Caco-2 (cell line): ENCODE results near the gene AAMDC. TPM values are rescaled to one million over a fixed set of nuclear protein-coding genes. Genes with fewer than 3 reads are reported as not detected.
"Not testable (repeated sequence)": the region's sequence is repeated elsewhere in the genome, so short reads cannot be mapped to it uniquely, and the experiment has no call there.

ENCODE experiments used
- BruUV-seq: library from RNA; stranded (reverse); fragments of 400-500 nt; replicated peaks from 2 replicates; lab custom pipeline; 2021; lab: Mats Ljungman, UMichigan
- CTCF ChIA-PET: fragments of 300-600 bp; sonication (Branson Sonifier 250); formaldehyde crosslinking; loops from one replicate; lab custom pipeline; 2022; ENCODE audit warnings: antibody characterized with exemption; lab: Charles Lee
- POLR2A ChIA-PET: fragments of 300-600 bp; sonication (Branson Sonifier 250); formaldehyde crosslinking; loops from one replicate; lab custom pipeline; 2022; ENCODE audit warnings: antibody characterized with exemption; lab: Charles Lee
- DNase-seq, 2 experiments: peaks; one replicate each; pipeline versions ENCODE4 v3.0.0 to v3.0.0-alpha.2; 2020 to 2022
- H3K27me3 ChIP-seq: replicated peaks from 2 replicates; pipeline ENCODE4 v1.6.0; 2011; ENCODE audit warnings: low read length; ENCODE audit not compliant: control insufficient read depth, insufficient read depth
- H3K36me3 ChIP-seq: 2 replicates; pipeline ENCODE4 v1.5.1; 2011; ENCODE audit warnings: low read length; ENCODE audit not compliant: control insufficient read depth, insufficient read depth
- H3K4me1 ChIP-seq: fragments of 250-450 bp; sonication (Bioruptor Pico); 2 replicates; pipeline ENCODE4 v1.5.1; 2020; ENCODE audit warnings: mild to moderate bottlenecking
- H3K4me3 ChIP-seq: 2 replicates; pipeline ENCODE4 v1.5.1; 2011; ENCODE audit warnings: low read depth, mild to moderate bottlenecking, control low read depth, low read length
- H3K9me3 ChIP-seq: fragments of 250-450 bp; sonication (Bioruptor Pico); 2 replicates; pipeline ENCODE4 v1.5.1; 2020; ENCODE audit warnings: mild to moderate bottlenecking, moderate library complexity
- H3K27ac Mint-ChIP-seq: one replicate; pipeline ENCODE4 v1.8.0; 2022; ENCODE audit warnings: mixed read lengths; ENCODE audit not compliant: unreplicated experiment
- H3K27me3 Mint-ChIP-seq: one replicate; pipeline ENCODE4 v1.8.0; 2022; ENCODE audit warnings: mixed read lengths; ENCODE audit not compliant: insufficient read depth, unreplicated experiment
- H3K36me3 Mint-ChIP-seq: one replicate; pipeline ENCODE4 v1.8.0; 2022; ENCODE audit warnings: mild to moderate bottlenecking, mixed read lengths; ENCODE audit not compliant: insufficient read depth, unreplicated experiment
- H3K4me1 Mint-ChIP-seq: one replicate; pipeline ENCODE4 v1.8.0; 2022; ENCODE audit warnings: low read depth, mixed read lengths; ENCODE audit not compliant: unreplicated experiment
- H3K4me3 Mint-ChIP-seq: one replicate; pipeline ENCODE4 v1.8.0; 2022; ENCODE audit warnings: mild to moderate bottlenecking, moderate library complexity, mixed read lengths; ENCODE audit not compliant: unreplicated experiment
- H3K9me3 Mint-ChIP-seq: one replicate; pipeline ENCODE4 v1.8.0; 2022; ENCODE audit warnings: mixed read lengths; ENCODE audit not compliant: unreplicated experiment
- CTCF ChIP-seq, 2 experiments: fragments of 200-600 bp in 1 of 2; IDR thresholded peaks; 1 replicate in 1 of 2; 2 replicates in 1 of 2; pipeline versions ENCODE4 v1.5.1 to v1.8.0; 2011 to 2022; ENCODE audit warnings: antibody characterized with exemption in 1 of 2, control low read depth in 1 of 2, inconsistent platforms in 1 of 2, low read depth in 1 of 2, low read length in 1 of 2, mild to moderate bottlenecking in 1 of 2, moderate library complexity in 1 of 2; ENCODE audit not compliant: insufficient read depth in 1 of 2, severe bottlenecking in 1 of 2, unreplicated experiment in 1 of 2
- intact Hi-C: fragments of 100-400 bp; cut with micrococcal nuclease; formaldehyde crosslinking; loops from one replicate; pipeline ENCODE4 v1.10.0; 2022; ENCODE audit not compliant: unreplicated experiment
- total RNA-seq: library from RNA; stranded (reverse); gene quantifications from 2 replicates; pipeline ENCODE4 v1.2.3, GENCODE V29; 2022

AAMDC gene
- total RNA-seq, 1 experiment from 2014 or later: 89.7 TPM

DNA sequence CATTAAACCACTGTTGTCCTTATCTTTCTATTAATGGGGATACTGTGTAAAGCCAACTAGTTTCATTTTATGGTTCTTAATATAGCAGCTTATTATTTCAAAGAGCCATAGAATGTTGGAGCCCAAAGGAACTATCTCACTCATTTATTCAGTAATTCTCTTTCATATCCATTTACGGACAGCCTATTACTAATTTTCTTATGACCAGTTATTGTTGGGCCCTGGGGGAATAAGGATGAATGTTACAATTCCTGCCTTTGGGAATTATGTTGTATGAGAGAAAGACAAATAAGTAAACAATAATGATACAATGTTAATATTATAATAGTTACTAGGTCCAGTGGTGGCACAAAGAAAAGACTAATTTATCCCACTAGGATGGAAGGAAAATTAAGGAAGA lies 52.4 kb downstream of the AAMDC start:
- H3K27me3 ChIP-seq: no peaks in the 10 kb centered on the region
- intact Hi-C loops: loop anchor here (10.0 kb wide), 1 partner anchor 99 kb away; no protein-coding TSS in a partner anchor
- no TSS peak for BruUV-seq
- no peak overlapping the region for H3K4me3 Mint-ChIP-seq
- no peak overlapping the region for H3K4me3 ChIP-seq
- no peak overlapping the region for H3K27ac Mint-ChIP-seq
- ChIA-PET CTCF (no interaction called here), POLR2A (no interaction called here)
- no peaks in the 10 kb centered on the region for H3K4me1 Mint-ChIP-seq
- no peak for TF ChIP-seq CTCF (IDR thresholded peaks at IDR 0.05; ENCODE audit: insufficient read depth in 1 of 2, low read depth in 1 of 2, low read length in 1 of 2, severe bottlenecking in 1 of 2, unreplicated experiment in 1 of 2)
- H3K27me3 Mint-ChIP-seq: no peaks in the 10 kb centered on the region
- no peaks in the 10 kb centered on the region for H3K9me3 Mint-ChIP-seq
- no peaks in the 10 kb centered on the region for H3K9me3 ChIP-seq
- no peak for DNase-seq
- peaks cover 1% of the 10 kb centered on the region for H3K36me3 ChIP-seq
- H3K4me1 ChIP-seq: no peaks in the 10 kb centered on the region
- peaks cover 47% of the 10 kb centered on the region for H3K36me3 Mint-ChIP-seq

- H3K36me3 ChIP-seq: peaks cover 4% of the 10 kb centered on the region
- ChIA-PET CTCF (no interaction called here), POLR2A (no interaction called here)
- Mint-ChIP-seq H3K27me3 (no peaks in the 10 kb centered on the region), H3K9me3 (no peaks in the 10 kb centered on the region), H3K4me1 (no peaks in the 10 kb centered on the region), H3K27ac (no peak overlapping the region), H3K4me3 (no peak overlapping the region), H3K36me3 (peaks cover 47% of the 10 kb centered on the region)
- no peaks in the 10 kb centered on the region for H3K4me1 ChIP-seq
- no peaks in the 10 kb centered on the region for H3K27me3 ChIP-seq
- no peak for TF ChIP-seq CTCF (IDR thresholded peaks at IDR 0.05; ENCODE audit: insufficient read depth in 1 of 2, low read depth in 1 of 2, low read length in 1 of 2, severe bottlenecking in 1 of 2, unreplicated experiment in 1 of 2)
- H3K4me3 ChIP-seq: no peak overlapping the region
- DNase-seq: no peak
- no peaks in the 10 kb centered on the region for H3K9me3 ChIP-seq
- intact Hi-C loops: loop anchor here (10.0 kb wide), 1 partner anchor 99 kb away; no protein-coding TSS in a partner anchor
- BruUV-seq: no TSS peak
Measured at GRCh38 chr11:77874206-77874605, 53.3 kb downstream of the AAMDC start.

DNA sequence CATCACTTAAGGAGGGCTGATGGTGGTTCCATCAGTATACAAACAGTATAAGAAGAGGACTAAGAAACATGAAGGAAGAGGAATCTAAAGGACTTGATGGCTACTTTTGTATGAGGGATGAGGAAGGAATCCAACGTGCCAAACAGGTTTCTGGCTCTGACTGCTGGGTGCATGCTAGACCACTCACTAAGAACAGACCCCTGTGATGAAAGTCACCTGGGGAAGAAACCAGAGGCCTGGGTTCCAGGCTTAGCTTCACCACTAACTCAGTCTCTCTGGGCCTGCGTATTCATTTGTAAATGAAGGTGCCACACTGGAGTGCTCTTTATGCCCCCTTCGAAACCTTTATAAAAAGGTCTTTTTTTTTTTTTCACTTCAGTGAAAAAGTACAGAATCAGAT lies 55.1 kb downstream of the AAMDC start:
- no TSS peak for BruUV-seq
- POLR2A ChIA-PET: no interaction called here
- H3K27ac Mint-ChIP-seq: no peak overlapping the region

GRCh38 chr11:77878247-77878646 lies 57.3 kb downstream of the AAMDC start:
- H3K27me3 Mint-ChIP-seq, H3K27ac Mint-ChIP-seq, H3K36me3 ChIP-seq, BruUV-seq, DNase-seq, H3K27me3 ChIP-seq, H3K4me3 ChIP-seq, H3K9me3 ChIP-seq, H3K4me3 Mint-ChIP-seq, H3K4me1 Mint-ChIP-seq, H3K9me3 Mint-ChIP-seq, POLR2A ChIA-PET, CTCF ChIA-PET, H3K4me1 ChIP-seq: not testable (repeated sequence)
- intact Hi-C loops: loop anchor here (5.0 to 10.0 kb wide), 2 partner anchors 103 to 124 kb away; no protein-coding TSS in a partner anchor
- peaks cover 52% of the 10 kb centered on the region for H3K36me3 Mint-ChIP-seq

More for the DNA sequence above, 55.1 kb downstream of the AAMDC start:
- Mint-ChIP-seq H3K27me3 (no peaks in the 10 kb centered on the region), H3K4me1 (no peaks in the 10 kb centered on the region), H3K36me3 (peaks cover 56% of the 10 kb centered on the region), H3K9me3 (no peaks in the 10 kb centered on the region), H3K4me3 (no peak overlapping the region)
- Histone ChIP-seq H3K27me3 (no peaks in the 10 kb centered on the region), H3K4me1 (no peaks in the 10 kb centered on the region), H3K9me3 (no peaks in the 10 kb centered on the region), H3K36me3 (peaks cover 5% of the 10 kb centered on the region), H3K4me3 (no peak overlapping the region)
- CTCF ChIA-PET: no interaction called here
- no peak for DNase-seq
- intact Hi-C loops: loop anchor here (5.0 to 10.0 kb wide), 2 partner anchors 101 to 126 kb away; no protein-coding TSS in a partner anchor
- no peak for TF ChIP-seq CTCF (IDR thresholded peaks at IDR 0.05; ENCODE audit: insufficient read depth in 1 of 2, low read depth in 1 of 2, low read length in 1 of 2, severe bottlenecking in 1 of 2, unreplicated experiment in 1 of 2)
